GM18861 (cell line): Measurements from ENCODE around the gene DUSP9.

ENCODE experiments used
- ATAC-seq: cut with Tn5 transposase; IDR thresholded peaks from one replicate; pipeline ENCODE4 v1.9.1; 2021; ENCODE audit not compliant: unreplicated experiment

DUSP9 gene

DNA sequence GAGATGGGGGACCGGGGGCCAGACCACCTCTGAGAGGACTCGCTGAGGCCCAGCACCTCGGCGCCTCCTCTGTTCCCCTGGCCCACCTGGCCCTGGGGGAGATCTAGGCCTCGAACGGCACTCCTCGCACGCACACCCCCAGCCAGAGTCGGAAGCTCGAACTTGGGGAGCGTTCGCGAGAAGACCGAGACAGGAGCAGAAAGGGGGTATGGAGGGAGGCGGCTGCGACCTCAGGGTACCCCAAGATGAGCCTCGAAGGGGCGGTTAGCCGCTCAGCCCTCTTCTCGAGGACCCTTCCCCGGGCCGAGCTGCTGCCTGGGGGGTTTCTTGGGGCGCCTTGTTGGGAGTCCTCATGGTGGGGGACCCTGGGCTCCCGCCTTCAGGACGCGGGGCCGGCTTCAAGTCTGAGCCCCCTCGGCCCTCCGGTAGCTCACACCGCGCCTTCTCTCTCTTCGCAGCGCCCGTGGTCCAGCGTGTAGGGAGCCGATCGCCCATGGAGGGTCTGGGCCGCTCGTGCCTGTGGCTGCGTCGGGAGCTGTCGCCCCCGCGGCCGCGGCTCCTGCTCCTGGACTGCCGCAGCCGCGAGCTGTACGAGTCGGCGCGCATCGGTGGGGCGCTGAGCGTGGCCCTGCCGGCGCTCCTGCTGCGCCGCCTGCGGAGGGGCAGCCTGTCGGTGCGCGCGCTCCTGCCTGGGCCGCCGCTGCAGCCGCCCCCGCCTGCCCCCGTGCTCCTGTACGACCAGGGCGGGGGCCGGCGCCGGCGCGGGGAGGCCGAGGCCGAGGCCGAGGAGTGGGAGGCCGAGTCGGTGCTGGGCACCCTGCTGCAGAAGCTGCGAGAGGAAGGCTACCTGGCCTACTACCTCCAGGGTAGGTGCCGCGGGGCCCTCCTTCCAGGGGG is 706 bp downstream of the DUSP9 start:
- no peak for ATAC-seq

DNA sequence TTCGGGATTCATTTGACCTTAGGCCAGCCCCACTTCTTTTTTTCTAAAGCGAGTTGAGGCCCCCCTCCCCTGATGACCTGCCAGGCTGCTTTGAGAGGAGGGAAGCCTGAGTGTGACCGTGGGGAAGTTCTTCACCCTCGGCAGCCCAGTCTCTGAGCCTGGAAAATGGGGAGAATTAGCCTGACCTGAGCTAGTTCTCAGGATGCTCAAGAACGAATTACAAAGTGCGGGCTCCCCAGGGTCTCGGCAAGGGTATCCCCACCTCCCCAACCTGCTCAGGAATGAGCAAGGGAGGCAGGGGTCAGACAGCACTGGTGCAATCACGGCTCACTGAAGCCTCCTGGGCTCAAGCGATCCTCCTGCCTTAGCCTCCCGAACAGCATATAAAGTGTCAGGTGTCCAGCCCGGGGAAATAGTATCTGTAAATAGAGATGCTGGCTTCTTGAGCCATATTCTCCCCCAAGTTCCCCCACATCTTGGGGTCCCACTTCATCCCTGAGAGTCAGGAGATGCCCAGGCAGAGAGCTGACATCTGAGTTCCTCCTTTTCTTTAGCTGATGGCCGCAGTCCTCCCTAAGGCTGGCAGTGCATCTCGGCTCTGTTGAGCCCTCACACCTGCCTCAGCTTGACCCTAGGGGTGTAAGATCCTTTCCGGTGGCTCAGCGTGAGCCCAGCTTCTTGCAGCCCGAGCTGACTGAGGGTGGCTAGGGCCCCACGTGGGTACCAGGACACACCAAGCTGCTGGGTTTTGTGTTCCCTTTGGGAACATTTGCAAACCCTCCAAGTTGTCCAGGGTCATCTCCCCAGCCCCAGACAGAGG is 1.6 kb downstream of the DUSP9 start:
- ATAC-seq, result no peak

DNA sequence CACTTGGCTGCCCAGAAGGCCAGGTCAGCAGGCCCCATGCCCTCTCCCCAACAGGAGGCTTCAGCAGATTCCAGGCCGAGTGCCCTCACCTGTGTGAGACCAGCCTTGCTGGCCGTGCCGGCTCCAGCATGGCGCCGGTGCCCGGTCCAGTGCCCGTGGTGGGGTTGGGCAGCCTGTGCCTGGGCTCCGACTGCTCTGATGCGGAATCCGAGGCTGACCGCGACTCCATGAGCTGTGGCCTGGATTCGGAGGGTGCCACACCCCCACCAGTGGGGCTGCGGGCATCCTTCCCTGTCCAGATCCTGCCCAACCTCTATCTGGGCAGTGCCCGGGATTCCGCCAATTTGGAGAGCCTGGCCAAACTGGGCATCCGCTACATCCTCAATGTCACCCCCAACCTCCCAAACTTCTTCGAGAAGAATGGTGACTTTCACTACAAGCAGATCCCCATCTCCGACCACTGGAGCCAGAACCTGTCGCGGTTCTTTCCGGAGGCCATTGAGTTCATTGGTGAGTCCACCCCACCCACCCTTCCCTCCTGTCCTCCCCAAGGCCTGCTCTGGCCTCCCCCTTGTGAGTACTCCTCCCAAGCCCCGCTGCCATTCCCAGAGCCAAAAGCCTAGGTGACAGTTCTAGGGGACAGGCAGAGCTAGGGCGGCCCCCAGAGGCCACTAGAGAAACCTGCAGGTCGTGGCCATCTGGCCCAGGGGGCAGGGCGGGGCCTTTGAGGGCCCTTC is 2.3 kb downstream of the DUSP9 start:
- no peak for ATAC-seq

DNA sequence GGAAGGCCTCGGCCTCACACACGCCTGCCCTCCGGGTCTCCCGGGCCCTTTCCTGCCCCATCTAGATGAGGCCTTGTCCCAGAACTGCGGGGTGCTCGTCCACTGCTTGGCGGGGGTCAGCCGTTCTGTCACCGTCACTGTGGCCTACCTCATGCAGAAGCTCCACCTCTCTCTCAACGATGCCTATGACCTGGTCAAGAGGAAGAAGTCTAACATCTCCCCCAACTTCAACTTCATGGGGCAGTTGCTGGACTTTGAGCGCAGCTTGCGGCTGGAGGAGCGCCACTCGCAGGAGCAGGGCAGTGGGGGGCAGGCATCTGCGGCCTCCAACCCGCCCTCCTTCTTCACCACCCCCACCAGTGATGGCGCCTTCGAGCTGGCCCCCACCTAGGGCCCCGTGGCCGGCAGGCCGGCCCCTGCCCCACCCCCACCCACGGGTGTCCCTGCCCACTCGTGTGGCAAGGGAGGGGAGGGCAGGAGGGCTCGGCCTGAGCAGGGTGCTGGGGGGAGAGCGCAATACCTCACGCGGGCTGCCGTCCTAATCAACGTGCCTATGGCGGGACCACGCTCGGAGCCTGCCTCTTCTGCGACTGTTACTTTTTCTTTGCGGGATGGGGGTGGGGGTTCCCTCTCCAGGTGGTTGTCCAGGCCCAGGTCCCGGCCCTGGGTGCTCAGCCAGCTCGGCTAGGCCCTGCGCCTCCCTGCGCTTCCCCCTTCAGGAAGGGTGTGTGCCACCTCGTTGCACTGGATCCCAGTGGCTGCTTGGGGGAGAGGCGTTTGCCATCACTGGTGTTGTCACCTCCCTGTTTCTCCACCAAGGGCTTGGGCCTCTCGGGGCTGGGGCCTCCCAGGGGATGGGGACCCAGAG is 3.1 kb downstream of the DUSP9 start:
- no peak for ATAC-seq

DNA sequence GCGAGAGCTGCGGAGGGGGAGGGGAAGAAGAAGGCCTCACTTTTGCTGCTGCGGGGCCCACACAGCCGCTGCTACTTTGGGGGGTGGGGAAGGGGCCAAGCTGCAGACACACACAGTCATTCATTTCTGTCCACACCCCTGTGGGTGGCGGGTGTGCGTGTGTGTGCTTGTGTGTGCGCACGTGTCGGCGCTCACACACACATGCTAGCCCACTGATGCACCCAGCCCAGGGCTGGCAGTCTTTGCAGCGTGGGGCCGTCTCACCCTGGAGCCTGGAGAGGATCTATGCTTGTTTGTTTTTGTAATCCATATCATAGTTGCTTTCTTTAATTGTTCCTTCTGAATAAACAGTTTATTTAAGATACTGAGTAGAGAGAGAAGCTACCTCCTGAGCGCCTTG is 4.0 kb downstream of the DUSP9 start:
- no peak for ATAC-seq

DNA sequence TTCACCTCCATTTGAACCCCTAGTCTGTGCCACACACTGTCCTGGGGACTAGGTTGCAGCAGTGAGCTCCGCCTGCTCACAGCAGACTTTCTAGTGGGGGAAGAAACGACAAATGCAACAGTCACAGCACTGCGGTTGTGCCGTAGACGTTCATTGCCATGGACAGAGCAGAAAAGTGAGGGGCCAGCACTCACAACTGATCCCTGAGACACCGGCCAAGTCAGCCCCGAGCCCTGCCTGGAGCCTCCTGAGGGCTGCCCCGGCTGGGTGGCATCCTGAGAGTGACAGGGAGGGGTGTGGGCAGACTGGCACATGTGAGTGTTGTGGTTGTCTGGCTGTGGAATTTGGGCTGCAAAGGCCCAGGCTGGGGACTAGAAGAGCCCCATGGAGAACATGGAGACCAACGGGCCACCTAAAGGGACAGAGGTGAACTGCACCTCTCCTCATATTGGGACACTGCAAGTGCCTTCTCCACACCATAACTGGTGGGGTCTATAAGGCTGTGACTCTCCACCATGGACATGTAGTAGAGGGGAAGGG is 4.6 kb downstream of the DUSP9 start:
- ATAC-seq, result no peak

DNA sequence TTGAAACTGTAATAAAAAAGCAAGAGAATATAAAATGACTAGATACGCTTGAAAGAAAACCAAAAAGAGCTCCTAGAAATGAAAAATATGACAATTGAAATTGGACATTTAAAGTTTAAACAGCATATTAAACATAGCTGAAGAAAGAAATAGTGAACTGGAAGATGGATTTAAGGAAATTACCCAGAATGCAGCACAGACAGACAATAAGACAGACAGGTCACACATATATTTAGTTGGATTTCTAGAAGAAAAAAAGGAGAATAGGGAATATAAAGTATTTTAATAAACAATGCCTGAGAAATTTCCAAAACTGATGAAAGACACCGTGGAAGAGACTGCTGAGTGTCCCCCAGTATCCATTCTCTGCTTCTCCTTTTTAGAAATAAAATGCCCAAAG is 6.6 kb downstream of the DUSP9 start:
- ATAC-seq, result no peak

DNA sequence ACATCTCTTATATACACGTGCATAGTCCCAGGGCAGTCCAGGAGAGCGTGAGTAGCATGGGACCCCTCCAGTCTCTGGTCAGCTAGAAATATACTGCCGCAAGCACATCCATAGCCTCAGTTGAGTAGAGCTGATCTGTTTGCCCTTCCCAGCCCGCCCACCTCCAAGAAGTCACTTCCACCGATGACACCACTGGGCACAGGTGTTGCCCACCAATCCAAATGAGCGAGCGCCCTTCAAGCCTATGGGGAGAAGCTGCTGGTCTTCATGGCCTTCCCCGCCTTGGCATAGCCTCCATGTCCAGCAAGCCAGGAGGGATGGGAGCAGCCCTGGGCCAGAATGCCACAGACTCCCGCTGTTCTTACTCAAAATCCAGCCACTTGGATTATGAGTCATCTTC is 10.2 kb downstream of the DUSP9 start:
- ATAC-seq, result no peak

DNA sequence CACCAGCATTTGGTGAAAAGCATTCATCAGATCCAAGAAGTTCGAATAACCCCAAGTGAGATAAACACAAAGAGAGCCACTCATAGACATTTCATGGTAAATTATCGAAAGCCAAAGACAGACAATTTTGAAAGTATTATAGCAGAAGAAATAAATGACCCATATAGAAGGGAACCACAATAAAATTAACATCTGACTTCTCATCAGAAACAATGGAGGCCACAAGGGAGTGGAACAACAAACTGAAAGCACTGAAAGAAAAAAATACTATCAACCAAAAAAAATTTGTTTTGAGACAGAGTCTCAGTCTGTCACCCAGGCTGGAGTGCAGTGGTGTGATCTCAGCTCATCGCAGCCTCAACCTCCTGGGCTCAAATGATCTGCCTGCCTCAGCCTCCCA is 12.3 kb downstream of the DUSP9 start:
- ATAC-seq, result no peak

DNA sequence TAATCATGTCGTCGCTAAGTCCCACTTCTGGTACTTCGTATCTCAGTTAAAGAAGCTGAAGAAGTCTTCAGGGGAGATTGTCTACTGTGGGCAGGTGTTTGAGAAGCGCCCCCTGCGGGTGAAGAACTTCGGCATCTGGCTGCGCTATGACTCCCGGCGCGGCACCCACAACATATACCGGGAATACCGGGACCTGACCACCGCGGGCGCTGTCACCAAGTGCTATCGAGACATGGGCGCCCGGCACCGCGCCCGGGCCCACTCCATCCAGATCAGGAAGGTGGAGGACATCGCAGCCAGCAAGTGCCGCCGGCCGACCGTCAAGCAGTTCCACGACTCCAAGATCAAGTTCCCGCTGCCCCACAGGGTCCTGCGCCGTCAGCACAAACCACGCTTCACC is 15.3 kb downstream of the DUSP9 start:
- ATAC-seq, result no peak

DNA sequence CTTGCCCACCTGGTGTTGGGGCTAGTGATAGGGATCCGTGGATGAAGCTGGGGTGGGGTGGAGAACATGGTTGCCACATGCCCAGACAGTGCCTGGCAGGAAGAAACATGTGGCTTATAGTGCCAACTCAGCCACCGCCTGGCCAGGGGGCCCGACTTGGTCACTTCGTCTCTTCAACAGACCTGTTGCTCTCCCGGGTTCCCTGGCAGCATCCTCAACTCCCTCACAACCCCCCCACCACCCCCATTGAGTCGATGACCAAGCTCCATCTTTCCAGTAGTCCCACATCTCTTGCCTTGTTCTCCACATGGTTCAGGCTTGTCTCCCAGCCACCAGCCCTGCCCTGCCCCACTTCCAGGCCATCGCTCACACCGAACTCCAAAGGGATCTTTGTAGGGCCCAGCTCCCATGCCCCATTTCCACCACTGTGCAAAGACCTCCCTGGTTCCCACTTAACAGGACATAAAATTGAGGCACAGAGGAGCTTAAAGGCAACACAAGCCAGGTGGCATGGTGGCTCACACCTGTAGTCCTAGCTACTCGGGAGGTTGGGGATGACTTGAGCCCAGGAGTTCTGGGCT is 18.8 kb downstream of the DUSP9 start:
- ATAC-seq, result no peak

DNA sequence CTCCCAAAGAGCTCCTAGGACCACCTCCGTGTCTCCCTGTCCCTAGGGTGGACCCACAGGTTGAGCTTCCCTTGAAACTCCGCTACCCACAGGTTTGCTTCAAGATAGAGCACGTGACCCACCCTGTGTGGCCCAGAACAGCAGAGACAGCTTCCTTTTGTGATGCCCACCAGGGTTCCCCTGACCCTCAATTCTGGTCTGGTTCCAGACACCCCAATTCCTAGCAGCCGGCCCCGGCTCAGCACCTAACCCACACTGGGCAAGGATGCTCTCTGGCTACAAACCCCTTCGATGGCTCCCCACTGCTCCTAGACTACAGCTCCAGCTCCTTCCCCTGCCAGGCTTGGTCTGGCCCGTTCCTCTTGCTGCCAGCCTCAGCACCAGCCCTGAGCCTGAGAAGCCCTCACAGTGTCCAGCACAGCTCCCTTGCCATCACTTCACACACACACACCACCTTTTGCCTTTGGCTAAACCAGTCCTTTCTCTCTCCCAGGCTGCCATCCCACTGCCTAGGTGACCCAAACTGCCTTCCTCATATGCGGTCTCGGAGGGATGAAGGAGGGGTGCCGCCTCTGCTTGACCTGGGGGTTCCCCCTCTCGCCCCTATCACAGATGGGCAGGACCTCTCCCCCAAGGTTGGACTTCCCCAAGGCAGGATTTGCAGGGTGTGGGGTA is 20.4 kb downstream of the DUSP9 start:
- ATAC-seq, result no peak

DNA sequence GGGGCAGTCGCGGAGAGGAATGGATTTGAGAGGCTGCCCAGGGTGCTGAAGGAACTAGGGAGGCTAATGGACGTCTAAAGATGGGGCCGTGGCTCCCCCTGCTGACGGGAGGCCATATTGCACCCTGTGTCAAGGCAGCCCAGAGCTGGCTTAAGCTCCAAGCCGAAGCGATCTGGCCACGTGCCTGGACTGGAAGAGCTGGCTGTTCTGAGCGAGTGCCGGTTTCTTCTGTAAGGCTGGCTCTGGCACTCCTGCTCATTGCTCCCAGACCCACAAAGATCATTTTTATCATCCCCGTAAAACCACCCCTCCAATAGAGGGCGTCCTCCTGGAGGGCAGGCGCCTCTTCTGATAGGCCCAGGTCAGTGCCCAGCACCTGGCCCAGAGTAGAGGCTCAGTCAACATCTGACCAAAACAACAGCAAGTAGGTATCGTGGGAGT is 21.0 kb downstream of the DUSP9 start:
- no peak for ATAC-seq

DNA sequence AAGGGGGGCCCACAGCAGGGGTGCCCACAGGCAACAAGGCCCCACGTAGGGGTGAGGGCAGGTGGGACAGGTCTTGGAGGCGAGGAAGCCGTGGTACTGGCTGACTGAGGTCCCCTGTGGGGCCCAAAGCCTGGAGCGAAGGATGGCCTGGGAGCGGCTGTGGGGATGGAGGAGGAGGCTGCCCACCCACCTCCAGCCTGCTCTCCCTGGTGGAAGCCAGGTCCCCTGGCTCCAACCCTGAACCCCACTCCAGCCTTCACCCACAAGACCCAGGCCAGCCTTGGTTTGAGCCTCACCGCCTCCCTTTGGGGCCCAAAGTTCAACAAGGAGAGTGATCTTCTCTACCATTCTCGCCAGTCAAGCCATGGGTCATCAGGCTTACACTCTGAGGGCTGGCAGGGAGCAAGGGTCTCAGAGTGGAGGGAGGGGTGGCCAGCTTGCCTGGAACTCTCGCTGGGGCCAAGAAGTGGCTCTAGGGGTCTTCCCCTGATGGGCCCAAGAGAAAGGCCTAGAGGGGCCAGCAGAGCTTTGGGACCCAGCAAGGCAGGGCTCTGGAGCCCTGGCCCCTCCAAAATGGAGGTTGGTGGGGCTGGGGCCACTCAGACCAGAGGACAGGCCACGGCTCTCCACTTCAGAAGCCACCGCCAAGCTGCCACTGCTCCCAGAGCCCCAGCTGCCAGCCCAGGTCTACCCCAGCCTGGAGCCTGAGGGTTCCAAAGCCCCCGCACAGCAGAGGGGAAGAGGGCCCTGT is 21.6 kb downstream of the DUSP9 start:
- ATAC-seq, result no peak

DNA sequence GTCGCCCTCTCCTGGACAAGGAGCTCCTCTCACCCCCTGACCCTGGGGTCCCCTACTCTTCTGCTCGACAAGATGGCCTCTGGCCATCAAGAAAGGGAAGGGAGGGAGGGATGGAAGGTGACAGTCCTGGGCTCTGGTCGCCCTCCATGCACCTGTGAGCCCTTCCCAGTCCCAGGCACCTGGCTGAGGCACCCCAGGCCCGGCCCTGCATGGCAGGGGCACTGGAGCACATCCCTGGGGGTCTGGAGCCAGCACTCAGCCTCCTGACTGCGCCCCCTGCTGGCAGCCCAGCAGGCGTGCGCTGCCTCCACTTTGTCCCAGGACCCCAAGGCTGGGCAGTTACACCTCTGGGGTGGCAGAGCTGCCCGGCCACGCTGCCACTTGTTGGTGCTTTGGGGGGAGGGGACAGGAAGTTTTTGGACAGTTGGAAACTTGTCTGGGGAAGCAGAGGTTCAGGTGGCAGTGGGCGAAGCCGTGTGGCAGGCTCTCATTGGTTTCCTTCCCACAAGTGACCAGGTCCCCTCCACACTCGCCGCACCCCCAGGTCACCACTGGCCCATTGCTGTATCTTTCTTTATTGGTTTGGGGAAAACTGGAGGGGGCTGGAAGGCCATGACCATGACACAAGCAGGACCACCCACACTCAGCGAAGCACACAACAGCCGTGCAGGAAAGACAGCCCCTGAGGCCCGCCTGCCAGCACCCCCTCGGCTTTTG is 22.3 kb downstream of the DUSP9 start:
- no peak for ATAC-seq

DNA sequence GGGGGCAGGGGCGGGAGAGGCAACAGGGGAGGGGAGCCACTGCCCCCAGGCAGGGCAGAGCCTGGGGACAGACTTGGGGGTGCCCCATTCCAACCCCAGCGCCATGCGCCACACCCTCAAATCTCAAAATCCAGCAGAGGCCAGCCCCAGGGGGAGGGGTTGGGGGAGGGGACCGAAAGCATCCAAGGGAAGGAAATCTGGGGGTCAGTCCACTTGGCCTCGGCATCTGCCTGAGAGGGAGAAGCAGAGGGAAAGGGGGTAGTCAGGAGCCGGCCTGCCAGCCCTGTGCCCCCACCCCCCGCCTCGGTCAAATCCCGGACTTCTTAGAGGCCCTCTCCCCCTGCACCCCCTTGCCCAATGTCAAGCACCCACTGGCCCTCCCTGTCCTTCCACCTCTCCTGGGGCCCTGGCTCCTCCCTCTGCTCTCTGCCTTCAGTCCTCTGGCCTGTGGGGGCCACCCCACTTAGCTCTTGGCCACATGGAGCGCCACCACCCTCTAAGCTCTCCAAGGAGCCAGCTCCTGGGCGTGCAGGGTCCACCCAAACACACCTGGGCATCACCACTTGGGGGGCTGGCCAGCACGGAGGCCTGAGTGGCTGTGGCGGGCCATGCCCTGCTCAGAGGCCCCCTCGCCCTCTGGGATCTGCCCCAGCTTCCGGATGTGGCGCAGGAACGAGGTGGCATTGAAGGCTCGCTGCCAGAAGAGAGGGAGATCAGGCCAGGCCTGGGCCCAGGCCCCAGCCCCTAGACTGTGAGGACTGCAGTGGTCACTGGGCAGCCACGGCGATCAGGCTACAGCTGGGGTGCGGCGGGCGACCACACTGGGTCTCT is 23.1 kb downstream of the DUSP9 start:
- no peak for ATAC-seq
